HepG2 (cell line): Measurements from ENCODE around the gene AARS2. TPM values are rescaled to one million over a fixed set of nuclear protein-coding genes. Genes with fewer than 3 reads are reported as not detected.
A peak's percentile ranks its signal among the peaks of the same experiment; 100 is the strongest.

ENCODE experiments used
- CHD4 ChIP-seq: fragments of 200-600 bp; sonication (generic); IDR thresholded peaks from 2 replicates; pipeline ENCODE4 v1.7.0; 2017; ENCODE audit warnings: mild to moderate bottlenecking, low read length, borderline replicate concordance
- ELF4 ChIP-seq: sonication (generic); formaldehyde crosslinking; IDR thresholded peaks from 2 replicates; pipeline ENCODE4 v1.5.0; 2020; ENCODE audit warnings: missing genetic modification reagents, mild to moderate bottlenecking, moderate library complexity, borderline replicate concordance
- ERF ChIP-seq: IDR thresholded peaks from 2 replicates; pipeline ENCODE4 v1.6.1; 2018; ENCODE audit warnings: missing biosample characterization, missing genetic modification reagents
- FOSL2 ChIP-seq: sonication (generic); formaldehyde crosslinking; IDR thresholded peaks from 2 replicates; pipeline ENCODE4 v1.4.0; 2020; ENCODE audit warnings: missing genetic modification reagents
- HOXA5 ChIP-seq: sonication (generic); formaldehyde crosslinking; IDR thresholded peaks from 2 replicates; pipeline ENCODE4 v1.4.0; 2020; ENCODE audit warnings: missing genetic modification reagents
- KIAA2018 ChIP-seq: sonication (generic); formaldehyde crosslinking; IDR thresholded peaks from 2 replicates; pipeline ENCODE4 v1.5.0; 2020; ENCODE audit warnings: mild to moderate bottlenecking, missing genetic modification reagents, borderline replicate concordance
- MAFF ChIP-seq: IDR thresholded peaks from 2 replicates; pipeline ENCODE4 v1.6.1; 2011; ENCODE audit warnings: low read depth, low read length, improper control_type of control experiment
- MIXL1 ChIP-seq: IDR thresholded peaks from 2 replicates; pipeline ENCODE4 v1.6.1; 2016
- MXD3 ChIP-seq: IDR thresholded peaks from 2 replicates; pipeline ENCODE4 v1.6.1; 2016; ENCODE audit warnings: mild to moderate bottlenecking, missing biosample characterization, missing genetic modification reagents
- NPAS2 ChIP-seq: sonication (generic); formaldehyde crosslinking; IDR thresholded peaks from 2 replicates; pipeline ENCODE4 v1.8.0; 2022; ENCODE audit warnings: mild to moderate bottlenecking, missing genetic modification reagents, borderline replicate concordance
- SALL2 ChIP-seq: sonication (generic); formaldehyde crosslinking; IDR thresholded peaks from 2 replicates; pipeline ENCODE4 v1.8.1; 2023; ENCODE audit warnings: mild to moderate bottlenecking, missing genetic modification reagents, inconsistent platforms
- SOX13 ChIP-seq, 3 experiments: fragments of 450-650 bp in 1 of 3; sonication (generic) in 1 of 3; formaldehyde crosslinking in 1 of 3; IDR thresholded peaks in 2 of 3; conservative IDR thresholded peaks in 1 of 3; 2 replicates each; pipeline versions ENCODE4 v1.5.0 to v1.6.1; 2016 to 2020; ENCODE audit warnings: antibody characterized with exemption in 1 of 3, mild to moderate bottlenecking in 1 of 3, missing compliant biosample characterization in 1 of 3, missing genetic modification reagents in 1 of 3, moderate library complexity in 1 of 3
- THAP11 ChIP-seq: IDR thresholded peaks from 2 replicates; pipeline ENCODE4 v1.6.1; 2016; ENCODE audit warnings: missing biosample characterization, missing genetic modification reagents
- WIZ ChIP-seq: sonication (generic); formaldehyde crosslinking; IDR thresholded peaks from 2 replicates; pipeline ENCODE4 v1.5.1; 2020; ENCODE audit warnings: mild to moderate bottlenecking, missing genetic modification reagents
- ZBTB21 ChIP-seq: sonication (generic); formaldehyde crosslinking; IDR thresholded peaks from 2 replicates; pipeline ENCODE4 v1.4.0; 2020; ENCODE audit warnings: missing genetic modification reagents
- ZGPAT ChIP-seq: IDR thresholded peaks from 2 replicates; pipeline ENCODE4 v1.6.1; 2016; ENCODE audit warnings: mild to moderate bottlenecking
- ZNF253 ChIP-seq: sonication (generic); formaldehyde crosslinking; IDR thresholded peaks from 2 replicates; pipeline ENCODE4 v1.8.0; 2022; ENCODE audit warnings: mild to moderate bottlenecking, missing genetic modification reagents, borderline replicate concordance
- ZNF678 ChIP-seq: sonication (generic); formaldehyde crosslinking; IDR thresholded peaks from 2 replicates; pipeline ENCODE4 v1.4.0; 2020; ENCODE audit warnings: mild to moderate bottlenecking, missing genetic modification reagents
- ZSCAN12 ChIP-seq: sonication (generic); formaldehyde crosslinking; IDR thresholded peaks from 2 replicates; pipeline ENCODE4 v1.9.0; 2021; ENCODE audit warnings: mild to moderate bottlenecking, missing genetic modification reagents
- polyA plus RNA-seq, 8 experiments: library from polyadenylated mRNA; depleted of rRNA in 3 of 8; stranded (reverse) in 7 of 8; unstranded in 1 of 8; fragments of >200 nt; fragmentation: Illumina TruSeq in 4 of 8; extraction: Trizol in 4 of 8; gene quantifications; 2 replicates each; pipeline versions ENCODE4 v1.2.1 to v1.2.3, GENCODE V29; 2011 to 2016; ENCODE audit warnings: low read depth in 4 of 8, missing spikeins in 1 of 8, mixed read lengths in 1 of 8; ENCODE audit not compliant: insufficient read depth in 1 of 8
- total RNA-seq, 5 experiments: library from RNA; depleted of rRNA; stranded (reverse); fragments of >200 nt; fragmentation: Illumina TruSeq; extraction: Trizol; gene quantifications; 2 replicates each; pipeline ENCODE4 v1.2.3, GENCODE V29; 2016; ENCODE audit warnings: low read depth in 1 of 5

Gene AARS2
- total and polyA plus RNA-seq, 2 of the 13 experiments (the other 11 are each of a cell fraction or from before 2014, with no cell fraction given), result 7.5 to 24.1 TPM

- TF ChIP-seq KIAA2018 (CRISPR knock-in tag) (0 out of 2 replicates have a peak, but pooled peaks have one; percentile 47), NPAS2 (CRISPR knock-in tag) (no peak), SALL2 (CRISPR knock-in tag) (peak; percentile 98), CHD4 (peak; percentile 97), MXD3 (peak; percentile 98), ELF4 (CRISPR knock-in tag) (no peak), WIZ (no peak; the same call in 1 of the 2 replicates), ZGPAT (peak; percentile 99), MAFF (no peak), THAP11 (CRISPR knock-in tag) (peak; percentile 94), ZSCAN12 (peak; percentile 87), ERF (CRISPR knock-in tag) (peak; percentile 99), HOXA5 (CRISPR knock-in tag) (peak; percentile 97), FOSL2 (peak; percentile 85), ZBTB21 (peak; percentile 72), MIXL1 (CRISPR knock-in tag) (peak; percentile 85), ZNF253 (CRISPR knock-in tag) (peak; percentile 85; the same call in 1 of the 2 replicates), ZNF678 (CRISPR knock-in tag) (no peak), SOX13 (IDR thresholded peaks at IDR 0.05) (no peak), SOX13 (CRISPR knock-in tag; conservative IDR thresholded peaks at IDR 0.05 in 1 of 2, IDR thresholded peaks at IDR 0.05 in 1 of 2) (peak in 1 of 2 experiments; percentile 74; a peak in 2 of 4 replicates)
Measured at GRCh38 chr6:44312901-44313788, at the start of gene AARS2 (continued).
